CD4-positive, alpha-beta T cell treated with Interleukin-10 for 1 hour (primary cell): ENCODE data around the gene YEATS4.
A peak's percentile ranks its signal among the peaks of the same experiment; 100 is the strongest.

Experiments used
- DNase-seq: peaks from one replicate; pipeline ENCODE4 v3.0.0-alpha.2; 2020

Gene YEATS4

DNA sequence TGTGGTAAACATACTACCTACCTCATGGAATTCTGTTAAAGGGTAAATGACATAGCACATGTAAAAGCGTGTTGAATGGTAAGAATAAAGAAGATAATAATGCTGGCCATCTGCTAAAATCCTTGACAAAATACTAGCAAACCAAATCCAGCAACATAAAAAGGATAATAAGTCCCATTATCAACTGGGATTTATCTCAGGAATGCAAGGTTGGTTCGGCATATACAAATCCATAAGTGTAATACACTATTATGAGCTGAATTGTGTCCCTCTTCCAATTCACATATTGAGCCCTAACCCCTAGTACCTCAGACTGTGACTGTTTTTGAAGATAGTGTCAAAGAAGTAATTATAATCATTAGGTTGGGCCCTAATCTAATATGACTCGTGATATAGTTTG lies 37.4 kb downstream of the YEATS4 start:
- no peak for DNase-seq

DNA sequence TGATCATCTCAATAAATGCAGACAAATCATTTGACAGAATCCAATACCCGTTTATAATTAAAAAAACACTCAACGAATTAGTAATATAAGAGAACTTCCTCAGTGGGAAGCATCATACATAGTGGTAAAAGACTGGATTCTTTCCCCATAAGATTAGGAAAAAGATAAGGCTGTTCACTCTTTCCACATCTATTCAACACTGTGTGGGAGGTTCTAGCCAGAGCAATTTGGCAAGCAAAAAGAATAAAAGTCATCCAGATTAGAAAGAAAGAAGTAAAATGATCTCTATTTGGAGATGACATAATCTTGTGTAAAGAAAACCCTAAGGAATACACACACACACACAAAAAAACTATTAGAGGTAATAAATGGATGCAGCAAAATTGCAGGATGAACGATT lies 38.4 kb downstream of the YEATS4 start:
- DNase-seq: no peak

- no peak for DNase-seq
Measured at GRCh38 chr12:69401940-69402339, 42.4 kb downstream of the YEATS4 start.

DNA sequence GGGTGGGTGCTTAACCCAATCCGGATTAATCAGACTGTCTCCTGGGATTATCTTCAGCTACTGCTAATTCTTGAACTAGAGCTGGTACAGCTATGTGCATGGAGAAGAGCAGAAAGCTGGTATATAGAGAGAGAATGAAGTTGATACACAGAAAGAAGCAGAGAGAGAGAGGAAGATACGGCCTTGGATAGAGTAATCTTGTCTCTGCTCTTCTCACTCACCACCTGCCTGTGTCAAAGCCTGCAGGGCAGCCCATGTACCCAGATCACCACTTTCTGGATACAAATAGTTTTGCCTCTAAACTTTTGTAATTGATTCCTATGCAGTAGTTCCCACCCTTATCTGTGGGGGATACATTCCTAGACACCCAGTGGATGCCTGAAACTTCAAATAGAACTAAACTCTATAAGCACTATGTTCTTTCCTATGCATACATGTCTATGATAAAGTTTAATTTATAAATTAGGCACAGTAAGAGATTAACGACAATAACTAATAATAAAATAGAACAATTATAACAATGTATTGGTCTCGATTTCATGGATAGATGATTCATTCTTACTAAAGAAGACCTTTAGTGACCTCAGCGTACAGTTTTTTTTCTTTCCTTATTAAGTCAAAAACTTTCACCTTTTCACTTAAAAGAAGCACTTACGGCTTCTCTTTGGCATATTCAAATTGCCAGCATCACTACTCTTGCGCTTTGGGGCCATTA lies 45.5 kb downstream of the YEATS4 start:
- DNase-seq: no peak

GRCh38 chr12:69405566-69405865 lies 46.0 kb downstream of the YEATS4 start:
- no peak for DNase-seq

GRCh38 chr12:69406217-69406616 lies 46.7 kb downstream of the YEATS4 start:
- no peak for DNase-seq

DNA sequence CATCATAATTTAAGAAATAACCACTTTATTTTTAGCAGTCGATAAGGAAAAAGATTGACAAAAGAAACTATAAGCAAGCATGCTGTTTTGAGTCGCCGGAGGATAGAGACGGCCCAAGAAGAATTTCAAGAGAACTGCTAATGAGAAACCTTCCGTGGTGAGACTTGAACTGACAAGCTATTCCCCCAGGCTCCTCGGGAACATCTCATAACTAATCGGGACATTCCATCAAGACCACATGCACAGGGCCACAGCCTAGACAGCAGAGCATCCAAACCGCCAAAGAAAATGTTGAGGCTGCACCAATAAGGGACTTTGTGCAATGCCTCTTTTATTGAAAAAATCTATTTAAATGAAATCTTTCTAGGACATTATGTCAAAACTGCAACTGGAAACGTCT lies 51.0 kb downstream of the YEATS4 start:
- no peak for DNase-seq

DNA sequence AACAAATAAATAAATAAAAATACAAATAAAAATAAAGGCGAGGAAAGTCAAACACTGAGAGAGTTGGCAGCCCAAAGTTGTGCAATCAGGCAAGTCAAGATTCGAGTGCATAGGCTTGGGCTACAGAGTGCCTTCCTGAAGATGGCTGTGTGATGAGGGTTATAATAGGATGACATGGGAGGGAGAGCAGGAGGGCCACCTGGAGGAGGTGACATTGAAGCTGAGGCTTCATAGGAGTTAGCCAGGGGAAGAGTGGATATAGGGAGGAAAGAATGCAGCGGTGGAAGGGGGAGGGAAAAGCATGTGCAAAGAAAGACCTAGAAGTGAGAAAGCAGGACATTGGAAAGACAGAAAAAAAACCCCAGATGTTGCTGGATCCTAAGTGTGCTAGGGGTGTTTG lies 53.1 kb downstream of the YEATS4 start:
- DNase-seq: no peak

DNA sequence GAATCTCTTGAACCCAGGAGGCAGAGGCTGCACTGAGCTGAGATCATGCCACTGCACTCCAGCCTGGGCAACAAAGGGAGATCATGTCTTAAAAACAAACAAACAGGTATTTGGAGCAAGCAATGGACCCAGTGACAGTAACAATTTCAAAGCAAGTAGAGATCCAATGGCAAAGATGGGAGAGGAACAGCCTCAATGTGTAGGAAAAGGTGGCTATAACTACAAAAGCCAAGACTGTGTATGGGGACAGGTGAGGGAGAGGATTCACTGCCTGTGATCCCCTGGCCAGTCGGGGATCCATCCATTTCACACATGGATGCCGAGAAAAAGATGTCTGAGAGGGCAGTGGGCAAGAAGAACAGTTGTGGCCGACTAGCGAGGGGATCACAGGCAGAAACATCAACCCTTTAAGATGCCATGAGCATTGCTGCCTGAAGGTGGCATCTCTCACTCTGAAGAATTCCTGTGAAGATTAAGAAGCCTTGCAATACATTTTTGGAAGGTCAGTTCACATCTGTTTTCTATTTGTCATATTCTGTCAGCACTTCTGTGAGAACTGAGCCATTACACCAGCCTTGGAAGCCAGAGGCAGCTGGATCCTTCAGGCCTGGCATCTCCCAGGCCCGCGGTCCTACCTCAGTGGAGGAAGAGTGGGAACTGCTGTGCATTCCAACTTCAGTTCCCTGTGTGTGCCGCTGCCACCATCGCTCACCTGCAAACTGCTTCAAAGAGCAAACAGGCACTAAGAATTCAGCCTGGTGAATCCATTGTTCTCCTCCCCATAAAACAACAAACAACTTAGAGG lies 56.1 kb downstream of the YEATS4 start:
- peak; percentile 5 for DNase-seq

- no peak for DNase-seq
Measured at GRCh38 chr12:69417231-69417630, 57.7 kb downstream of the YEATS4 start.

- DNase-seq: no peak
Measured at GRCh38 chr12:69417741-69418167, 58.2 kb downstream of the YEATS4 start.

DNA sequence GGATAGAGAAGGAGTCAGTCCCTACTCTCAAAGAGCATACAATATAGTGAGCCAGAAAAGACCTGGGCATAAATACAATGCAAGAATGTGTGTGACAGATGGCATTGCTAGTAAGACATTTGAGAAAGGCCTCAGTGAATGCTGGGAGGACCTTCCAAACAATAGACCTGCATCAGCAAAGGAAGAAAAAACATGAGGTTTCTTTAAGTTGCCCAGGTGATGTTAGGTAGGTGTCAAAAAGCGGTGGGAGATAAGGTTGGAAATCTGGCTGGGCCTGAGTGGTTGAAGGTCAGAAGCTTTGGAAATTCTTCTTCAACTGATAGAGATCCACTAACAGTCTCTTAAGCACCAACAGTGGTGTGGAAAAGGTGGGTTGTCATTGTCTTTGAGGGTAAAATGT lies 60.2 kb downstream of the YEATS4 start:
- DNase-seq: no peak

DNA sequence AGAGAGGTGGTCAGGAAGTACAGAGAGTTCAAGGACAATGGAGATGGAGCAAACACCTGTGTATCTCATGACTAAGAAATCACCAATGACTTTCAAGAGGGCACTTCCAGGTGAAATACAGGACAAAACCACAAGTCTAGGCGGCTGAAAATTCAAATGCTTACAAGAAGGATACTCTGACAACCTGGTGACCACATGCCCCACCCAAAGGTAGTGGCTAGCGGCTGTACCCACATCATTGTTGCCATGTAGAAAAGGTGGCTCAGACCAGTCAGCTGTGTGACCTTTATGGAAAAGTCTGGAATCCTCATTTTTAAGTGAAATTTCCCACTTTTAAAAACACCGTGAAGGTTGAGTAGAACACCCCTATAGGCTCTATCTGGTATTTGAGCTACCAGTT lies 62.0 kb downstream of the YEATS4 start:
- no peak for DNase-seq

DNA sequence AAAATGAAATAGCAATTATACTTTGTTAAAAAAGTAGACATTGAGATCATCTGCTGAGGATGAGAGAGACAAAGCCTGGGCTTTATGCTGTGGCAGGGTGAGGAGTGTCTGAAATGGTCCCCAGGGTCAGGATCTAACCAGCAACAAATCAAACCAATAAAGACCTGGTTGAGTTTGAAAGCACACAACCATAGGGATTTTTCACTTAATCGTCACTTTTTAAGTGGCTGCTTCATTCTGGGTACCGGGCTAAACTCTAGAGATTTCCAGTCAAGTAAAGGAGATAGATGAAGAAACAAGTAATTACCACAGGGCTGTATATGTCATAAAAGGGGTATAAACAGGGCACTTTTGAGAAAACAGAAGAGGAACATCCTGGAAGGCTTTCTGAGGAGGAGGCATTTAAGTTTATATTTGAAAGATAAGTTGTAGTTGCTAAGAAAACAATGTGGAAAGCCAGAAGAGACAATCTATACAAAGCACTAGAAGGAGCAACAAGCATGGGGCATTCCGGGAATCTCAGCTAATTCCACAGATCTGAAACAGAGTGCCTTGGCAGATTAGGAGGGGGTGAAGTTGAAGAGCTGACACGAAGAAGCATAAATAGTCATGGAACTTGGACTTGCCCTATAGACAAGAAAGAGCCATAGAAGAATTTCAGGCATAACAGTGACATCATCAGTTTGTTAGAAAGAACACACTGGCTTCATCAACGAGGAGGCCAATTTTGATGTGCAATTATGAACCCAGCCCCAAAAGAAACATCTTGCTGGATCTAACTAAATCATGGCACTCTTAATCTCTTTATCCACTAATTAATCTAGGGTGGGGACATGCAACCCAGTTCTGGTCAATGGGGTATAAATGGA lies 63.7 kb downstream of the YEATS4 start:
- no peak for DNase-seq

- no peak for DNase-seq
Measured at GRCh38 chr12:69425417-69425816, 65.9 kb downstream of the YEATS4 start.

DNA sequence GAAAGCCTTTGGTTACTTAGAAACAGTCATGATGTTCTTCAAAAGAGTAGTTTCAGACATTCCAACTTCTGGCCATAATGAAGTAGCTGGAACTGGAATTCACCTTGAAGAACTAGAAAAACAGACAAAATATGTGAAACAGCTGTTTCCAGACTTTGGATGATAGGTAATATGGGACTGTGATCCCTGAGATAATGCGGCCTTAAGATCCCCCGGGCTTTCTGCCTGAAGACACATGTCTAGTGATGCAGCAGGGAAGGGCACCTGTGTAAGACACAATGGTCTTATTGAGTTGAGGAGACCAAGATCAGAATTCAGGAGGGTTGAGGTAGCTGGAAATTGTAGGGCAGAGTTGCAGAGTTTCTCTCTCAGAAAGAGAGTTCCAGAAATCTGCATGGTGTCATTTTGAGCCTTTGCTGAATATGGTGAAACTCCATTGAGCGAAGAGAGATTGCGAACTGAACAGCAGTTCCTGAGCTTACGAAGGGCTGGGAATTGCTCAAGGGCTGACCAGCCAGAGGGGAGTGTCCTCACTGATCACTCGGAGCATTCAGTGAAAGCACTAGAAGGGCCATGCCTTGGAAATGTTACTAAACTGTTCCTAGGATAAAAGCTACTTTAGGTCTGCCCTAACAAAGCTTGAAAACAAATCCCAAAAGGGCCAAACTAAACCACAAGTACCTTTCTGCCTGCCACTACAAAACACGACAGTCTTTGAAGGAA lies 69.0 kb downstream of the YEATS4 start:
- DNase-seq: no peak

DNA sequence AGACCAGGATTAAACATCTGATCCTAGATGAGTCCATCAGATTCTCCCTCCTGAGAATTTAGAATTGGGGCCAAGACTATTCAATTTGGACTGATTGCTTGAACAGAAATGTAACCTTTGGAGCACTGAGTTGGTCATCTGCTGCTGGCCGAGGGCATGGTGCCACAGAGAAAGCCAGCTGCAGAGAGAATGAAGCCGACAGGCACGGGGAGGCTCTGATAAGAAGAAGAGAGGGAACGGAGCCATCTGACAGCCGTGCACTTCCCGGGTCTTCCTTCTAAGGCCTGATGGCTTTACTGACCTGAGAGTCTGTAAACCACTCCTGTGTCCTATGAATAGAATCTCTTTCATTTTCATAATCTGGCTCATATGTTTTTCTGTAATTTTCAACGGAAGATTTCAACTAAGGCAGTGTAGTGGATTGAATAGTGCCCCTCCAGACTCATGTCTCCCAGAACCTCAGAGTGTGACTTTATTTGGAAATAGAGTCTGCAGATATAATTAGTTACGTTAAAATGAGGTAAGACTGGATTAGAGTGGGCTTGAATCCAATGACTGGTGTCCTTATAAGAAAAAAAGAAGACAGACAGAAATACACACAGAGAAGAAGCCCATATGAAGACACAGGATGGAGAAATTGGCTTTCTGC lies 71.5 kb downstream of the YEATS4 start:
- DNase-seq: no peak

- DNase-seq: no peak
Measured at GRCh38 chr12:69431591-69432222, 72.2 kb downstream of the YEATS4 start.

GRCh38 chr12:69433653-69434052 lies 74.1 kb downstream of the YEATS4 start:
- DNase-seq: no peak

- no peak for DNase-seq
Measured at GRCh38 chr12:69435644-69436043, 76.1 kb downstream of the YEATS4 start.

GRCh38 chr12:69437073-69437472 lies 77.5 kb downstream of the YEATS4 start:
- no peak for DNase-seq

DNA sequence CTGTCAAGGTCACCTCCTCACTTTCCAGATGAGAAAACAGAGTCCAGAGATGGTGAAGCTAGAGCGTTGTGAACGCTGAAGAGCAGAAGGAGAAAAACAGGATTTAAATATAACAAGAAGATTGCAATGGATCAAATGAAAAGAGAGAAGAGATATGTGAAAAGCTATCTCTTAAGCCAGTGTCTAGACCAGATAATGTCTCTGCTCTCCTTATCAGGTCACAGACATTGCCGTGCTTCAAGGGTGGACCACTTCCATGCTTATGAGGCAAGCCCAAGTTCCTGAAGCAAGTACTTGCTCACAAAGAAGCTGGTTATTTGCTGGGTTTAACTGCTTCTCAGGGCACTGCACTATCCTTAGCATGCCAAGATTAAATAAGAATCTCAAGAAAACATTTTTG lies 79.0 kb downstream of the YEATS4 start:
- no peak for DNase-seq
